ENCODE data around the gene TRIM2. TPM values are rescaled to one million over a fixed set of nuclear protein-coding genes. Genes with fewer than 3 reads are reported as not detected.

Gene TRIM2
- polyA plus RNA-seq, 1 of the 3 experiments (the other 2 are of a cell fraction) = 16.4 TPM

GRCh38 chr4:153345012-153345981 is 141.1 kb downstream of the TRIM2 start:
- ChIA-PET POLR2A (interaction anchor here (0.9 to 1.5 kb wide), 4 partner anchors 121 to 240 kb away, joined by 3 to 5 read pairs (median 4); partner anchors contain the start of gene TMEM131L), CTCF (interaction anchor here (0.8 to 4.5 kb wide), 27 partner anchors 9 to 405 kb away, joined by 3 to 67 read pairs (median 4); partner anchors contain the start of gene TMEM131L)

More at GRCh38 chr4:153345012-153345981, 141.1 kb downstream of the TRIM2 start:
- peak overlapping the region; percentile 51 to 71 for H3K27ac ChIP-seq (ENCODE audit: low read depth in 2 of 2, low read length in 1 of 2)
- H3K79me2 ChIP-seq (ENCODE audit: insufficient read depth) = peaks cover 34% of the 10 kb centered on the region
- no peaks in the 10 kb centered on the region for H3K9me2 ChIP-seq
- peak overlapping the region; percentile 83 for H3K4me2 ChIP-seq
- H3K9ac ChIP-seq = peak overlapping the region; percentile 82
- H3K36me3 ChIP-seq (replicated peaks in 1 of 2; ENCODE audit: control insufficient read depth in 1 of 2, insufficient read depth in 2 of 2, low read length in 1 of 2) = peaks cover 0 to 5% of the 10 kb centered on the region in 2 experiments
- H3K4me3 ChIP-seq (ENCODE audit: low read depth in 2 of 2, low read length in 1 of 2) = peak overlapping the region; percentile 87 to 90
- peak; percentile 74 for DNase-seq
- TF ChIP-seq USF2 (IDR thresholded peaks at IDR 0.05; ENCODE audit: borderline replicate concordance, low read depth, low read length) (no peak), GABPA (IDR thresholded peaks at IDR 0.05; ENCODE audit: low read depth) (no peak), RCOR1 (IDR thresholded peaks at IDR 0.05; ENCODE audit: low read length) (no peak), MEF2A (IDR thresholded peaks at IDR 0.05; ENCODE audit: borderline replicate concordance, low read depth) (no peak), SIN3A (IDR thresholded peaks at IDR 0.05; ENCODE audit: borderline replicate concordance, low read depth, low read length) (no peak), MXI1 (IDR thresholded peaks at IDR 0.05; ENCODE audit: low read depth, low read length) (peak; percentile 75; the same call in 1 of the 2 replicates), YY1 (IDR thresholded peaks at IDR 0.05; ENCODE audit: low read depth) (no peak), SMC3 (IDR thresholded peaks at IDR 0.05; ENCODE audit: low read depth, low read length) (no peak), TEAD4 (IDR thresholded peaks at IDR 0.05; ENCODE audit: borderline replicate concordance, insufficient read depth) (no peak), RFX5 (IDR thresholded peaks at IDR 0.05; ENCODE audit: low read length) (0 out of 2 replicates have a peak, but pooled peaks have one; percentile 22), NRF1 (IDR thresholded peaks at IDR 0.05; ENCODE audit: low read depth, low read length) (no peak), TAF1 (IDR thresholded peaks at IDR 0.05; ENCODE audit: borderline replicate concordance, low read depth, low read length) (no peak), JUND (IDR thresholded peaks at IDR 0.05) (no peak), TCF12 (IDR thresholded peaks at IDR 0.05) (peak; percentile 21; the same call in 1 of the 2 replicates), CTCF (IDR thresholded peaks at IDR 0.05) (no peak; the same call in 1 of the 2 replicates), USF1 (IDR thresholded peaks at IDR 0.05; ENCODE audit: borderline replicate concordance, low read depth) (no peak), POLR2AphosphoS5 (IDR thresholded peaks at IDR 0.05; ENCODE audit: low read depth, low read length) (peak; percentile 35; the same call in 1 of the 2 replicates)
- peaks cover 4% of the 10 kb centered on the region for H3F3A ChIP-seq (replicated peaks; ENCODE audit: insufficient read depth)
- no peaks in the 10 kb centered on the region for H3K27me3 ChIP-seq (ENCODE audit: insufficient read depth)
- H3K4me1 ChIP-seq (ENCODE audit: control insufficient read depth in 1 of 2, insufficient read depth in 2 of 2, low read depth in 1 of 2, low read length in 1 of 2) = peaks cover 8 to 9% of the 10 kb centered on the region in 2 experiments
- no peaks in the 10 kb centered on the region for H4K20me1 ChIP-seq (ENCODE audit: insufficient read depth)
- whole genome bisulfite sequencing (ENCODE audit: low lambda C conversion rate) = 4% methylated on average over 26 of the region's 44 CpGs
- H2AFZ ChIP-seq (ENCODE audit: low read depth) = peak overlapping the region; percentile 83
- no peaks in the 10 kb centered on the region for H3K9me3 ChIP-seq
